AG09309 (cell line): ENCODE measurements around the gene CEP97.

Experiments
- DNase-seq: peaks from one replicate; pipeline ENCODE4 v3.0.0-alpha.2; 2010; ENCODE audit warnings: low read depth
- H3K4me3 ChIP-seq: 2 replicates; pipeline ENCODE4 v1.5.1; 2011; ENCODE audit warnings: mild to moderate bottlenecking, low read depth, low read length, moderate library complexity; ENCODE audit not compliant: control insufficient read depth
- TF ChIP-seq, protein P1 (sequence below): IDR thresholded peaks from 2 replicates; pipeline ENCODE4 v1.5.1; 2011; ENCODE audit warnings: mild to moderate bottlenecking, low read depth, low read length, inconsistent platforms; ENCODE audit not compliant: insufficient read depth, control insufficient read depth; ENCODE audit errors: missing control alignments

Gene CEP97

DNA sequence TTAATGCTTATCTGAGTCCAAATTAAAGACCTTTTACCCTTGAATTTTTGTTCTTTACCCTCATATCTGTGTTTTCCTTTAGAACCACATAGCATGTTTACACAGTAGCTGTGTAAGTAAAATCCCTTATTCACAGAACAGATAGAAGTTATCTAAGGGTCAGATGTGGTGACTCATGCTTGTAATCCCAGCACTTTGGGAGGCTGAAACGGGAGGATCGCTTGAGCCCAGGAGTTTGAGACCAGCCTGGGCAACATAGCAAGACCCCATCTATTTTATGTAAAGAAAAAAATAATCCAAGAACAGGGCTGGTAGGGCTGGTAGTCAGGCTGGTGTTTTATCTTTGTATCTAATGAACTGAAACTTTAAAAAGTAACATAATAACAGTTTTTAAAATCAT is 77.8 kb downstream of the CEP97 start:
- no peak overlapping the region for H3K4me3 ChIP-seq
- DNase-seq = no peak
- TF ChIP-seq, protein P1, sequence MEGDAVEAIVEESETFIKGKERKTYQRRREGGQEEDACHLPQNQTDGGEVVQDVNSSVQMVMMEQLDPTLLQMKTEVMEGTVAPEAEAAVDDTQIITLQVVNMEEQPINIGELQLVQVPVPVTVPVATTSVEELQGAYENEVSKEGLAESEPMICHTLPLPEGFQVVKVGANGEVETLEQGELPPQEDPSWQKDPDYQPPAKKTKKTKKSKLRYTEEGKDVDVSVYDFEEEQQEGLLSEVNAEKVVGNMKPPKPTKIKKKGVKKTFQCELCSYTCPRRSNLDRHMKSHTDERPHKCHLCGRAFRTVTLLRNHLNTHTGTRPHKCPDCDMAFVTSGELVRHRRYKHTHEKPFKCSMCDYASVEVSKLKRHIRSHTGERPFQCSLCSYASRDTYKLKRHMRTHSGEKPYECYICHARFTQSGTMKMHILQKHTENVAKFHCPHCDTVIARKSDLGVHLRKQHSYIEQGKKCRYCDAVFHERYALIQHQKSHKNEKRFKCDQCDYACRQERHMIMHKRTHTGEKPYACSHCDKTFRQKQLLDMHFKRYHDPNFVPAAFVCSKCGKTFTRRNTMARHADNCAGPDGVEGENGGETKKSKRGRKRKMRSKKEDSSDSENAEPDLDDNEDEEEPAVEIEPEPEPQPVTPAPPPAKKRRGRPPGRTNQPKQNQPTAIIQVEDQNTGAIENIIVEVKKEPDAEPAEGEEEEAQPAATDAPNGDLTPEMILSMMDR = no peak

DNA sequence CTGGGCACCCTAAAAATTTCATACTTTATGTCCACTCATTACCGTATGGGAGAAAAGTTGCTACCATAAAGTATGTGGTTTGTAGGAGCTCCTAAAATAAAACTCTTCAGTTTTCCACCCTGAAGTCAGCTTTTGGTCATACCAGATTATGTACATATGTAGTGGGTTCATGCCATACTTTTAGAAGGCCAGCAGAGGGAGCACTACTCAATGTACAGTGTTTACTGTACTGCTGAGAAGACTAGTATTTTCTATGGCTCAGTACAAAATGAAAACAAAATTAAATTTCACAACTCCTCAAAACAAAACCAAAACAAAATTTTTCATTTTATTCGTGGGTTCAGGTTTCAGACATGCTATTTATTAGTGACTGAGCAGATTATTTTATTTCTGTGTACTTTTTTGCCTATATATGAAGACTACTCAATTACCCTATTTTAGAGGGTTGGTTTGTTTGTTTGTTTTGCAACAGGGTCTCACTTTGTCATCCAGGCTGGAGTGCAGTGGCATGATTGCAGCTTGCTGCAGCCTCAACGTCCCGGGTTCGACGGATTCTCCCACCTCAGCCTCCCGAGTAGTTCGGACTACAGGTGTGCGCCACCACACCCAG is 78.9 kb downstream of the CEP97 start:
- TF ChIP-seq, protein P1 = peak; percentile 80
- no peak overlapping the region for H3K4me3 ChIP-seq
- peak; percentile 49 for DNase-seq

GRCh38 chr3:101803939-101804338 is 79.5 kb downstream of the CEP97 start:
- no peak for DNase-seq
- H3K4me3 ChIP-seq = no peak overlapping the region

DNA sequence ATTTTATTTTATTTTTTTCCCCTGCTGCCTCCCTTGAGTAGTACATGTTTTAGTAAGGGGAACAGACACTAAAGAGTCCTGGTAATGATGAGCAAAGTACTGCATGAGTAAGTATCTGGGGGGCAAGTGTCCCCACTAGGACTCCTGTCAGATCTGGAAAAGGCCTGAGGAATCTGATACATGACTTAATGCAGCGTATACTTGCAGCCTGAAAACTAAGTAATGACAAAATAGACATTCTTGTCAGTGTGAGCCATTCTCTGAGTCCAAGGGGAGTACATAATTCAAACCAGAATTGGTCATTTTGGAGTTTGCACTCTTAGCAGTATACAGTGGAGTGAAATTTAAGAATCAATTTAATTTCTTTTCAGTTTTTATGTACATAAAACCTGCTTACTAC is 82.1 kb downstream of the CEP97 start:
- TF ChIP-seq, protein P1 = no peak
- DNase-seq = no peak
- H3K4me3 ChIP-seq = no peak overlapping the region

More at GRCh38 chr3:101803939-101804338, 79.5 kb downstream of the CEP97 start:
- TF ChIP-seq, protein P1 = no peak

DNA sequence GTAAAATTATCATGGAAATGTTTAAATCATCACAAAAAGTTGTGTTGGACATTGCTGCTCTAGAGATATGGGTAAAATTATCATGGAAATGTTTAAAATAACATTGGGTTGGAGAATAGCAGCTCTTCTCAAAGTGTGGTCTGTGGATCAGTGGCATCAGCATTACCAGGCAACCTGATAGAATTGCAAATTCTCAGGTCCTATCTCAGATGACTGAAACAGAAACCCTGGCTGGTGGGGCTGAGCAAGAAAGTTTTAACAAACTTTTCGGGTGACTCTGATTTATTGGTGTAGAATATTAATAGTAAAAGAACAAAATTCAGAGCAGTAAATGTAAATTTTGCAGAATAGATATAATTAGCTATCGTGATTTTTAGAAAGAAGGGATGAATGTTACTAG is 83.5 kb downstream of the CEP97 start:
- H3K4me3 ChIP-seq = no peak overlapping the region
- TF ChIP-seq, protein P1 = no peak
- no peak for DNase-seq

DNA sequence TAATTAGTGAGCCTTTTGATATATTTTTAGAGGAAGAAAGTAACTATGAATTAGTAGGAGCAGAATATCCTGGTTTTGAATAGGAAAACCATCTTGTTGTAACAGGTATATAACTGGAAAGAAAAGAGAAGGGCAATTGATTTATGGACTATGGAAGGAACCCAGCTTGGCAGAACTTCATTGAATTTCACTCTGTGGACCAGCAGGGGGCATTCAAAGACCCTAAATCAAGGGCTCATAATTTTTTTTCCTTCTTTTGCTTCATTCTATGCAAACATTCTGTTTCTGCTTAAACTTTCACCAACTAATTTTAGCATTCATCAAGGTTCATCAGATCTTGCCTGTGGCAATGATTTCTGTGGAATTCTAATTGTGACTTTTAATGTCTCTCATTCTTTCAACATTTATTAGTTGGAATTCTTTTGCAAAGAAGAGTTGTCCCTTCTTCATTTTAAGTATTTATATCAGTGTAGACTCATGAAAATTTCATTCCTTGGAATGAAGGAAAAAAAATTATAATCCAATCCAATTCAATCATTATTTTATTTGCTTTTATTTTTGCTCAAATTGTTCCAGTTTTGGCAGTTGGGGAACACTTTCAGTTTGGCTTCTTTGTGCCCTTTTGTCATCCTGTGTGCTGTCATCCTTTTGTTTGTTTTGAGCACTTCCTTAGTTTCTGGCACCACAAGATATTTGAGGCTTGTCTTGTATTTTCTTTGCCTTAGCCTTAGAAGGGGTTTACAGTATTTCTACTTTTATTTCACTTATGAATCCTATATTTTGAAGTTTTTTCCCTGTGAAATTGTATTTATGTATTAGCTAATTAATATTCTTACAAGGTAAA is 85.0 kb downstream of the CEP97 start:
- TF ChIP-seq, protein P1 = peak; percentile 57
- H3K4me3 ChIP-seq = no peak overlapping the region
- no peak for DNase-seq
